Right renal pelvis (tissue), 4 donors: Measurements from ENCODE around the gene WNT9A. TPM values are rescaled to one million over a fixed set of nuclear protein-coding genes. Genes with fewer than 3 reads are reported as not detected.
"Not testable (repeated sequence)": the region's sequence is repeated elsewhere in the genome, so short reads cannot be mapped to it uniquely, and the experiment has no call there.

Source experiments
- DNase-seq, 4 donors: peaks; one replicate each; pipeline ENCODE4 v3.0.0-alpha.2; 2013; ENCODE audit warnings: low read depth in 4 of 4, low spot score in 3 of 4, missing footprints in 1 of 4
- polyA plus RNA-seq, 4 donors: library from polyadenylated mRNA; unstranded; fragments of 120-200 nt; gene quantifications; one replicate each; pipeline ENCODE4 v1.2.1, GENCODE V29; 2013; ENCODE audit not compliant: insufficient read length in 4 of 4

The WNT9A gene
- polyA plus RNA-seq, 4 donors, result 1.0 to 1.7 (median 1.2) TPM

GRCh38 chr1:227889047-227889862, 58.5 kb downstream of the WNT9A start:
- DNase-seq, result no peak

- DNase-seq, result no peak
Observed at GRCh38 chr1:227888404-227889046, 59.2 kb downstream of the WNT9A start.

- DNase-seq, result peak in 1 of 4 donors; percentile 47
Observed at GRCh38 chr1:227887697-227888403, 59.9 kb downstream of the WNT9A start.

GRCh38 chr1:227886993-227887696, 60.6 kb downstream of the WNT9A start:
- DNase-seq, result peak in 1 of 4 donors; percentile 53

- DNase-seq, result no peak
Observed at GRCh38 chr1:227886503-227886961, 61.2 kb downstream of the WNT9A start.

- no peak for DNase-seq
Observed at GRCh38 chr1:227885648-227886502, 61.9 kb downstream of the WNT9A start.

- DNase-seq, result no peak
Observed at GRCh38 chr1:227885135-227885647, 62.5 kb downstream of the WNT9A start.

GRCh38 chr1:227884370-227885134, 63.2 kb downstream of the WNT9A start:
- no peak for DNase-seq

GRCh38 chr1:227883641-227884301, 64.0 kb downstream of the WNT9A start:
- DNase-seq, result no peak

- no peak for DNase-seq
Observed at GRCh38 chr1:227883073-227883520, 64.6 kb downstream of the WNT9A start.

GRCh38 chr1:227880342-227880924, 67.3 kb downstream of the WNT9A start:
- no peak for DNase-seq

GRCh38 chr1:227877810-227878209, 69.9 kb downstream of the WNT9A start:
- not testable (repeated sequence) for DNase-seq

- not testable (repeated sequence) for DNase-seq
Observed at GRCh38 chr1:227871892-227872291, 75.8 kb downstream of the WNT9A start.

- DNase-seq, result no peak
Observed at GRCh38 chr1:227870366-227870765, 77.4 kb downstream of the WNT9A start.

GRCh38 chr1:227869851-227870305, 77.9 kb downstream of the WNT9A start:
- DNase-seq, result no peak

- no peak for DNase-seq
Observed at GRCh38 chr1:227869279-227869842, 78.4 kb downstream of the WNT9A start.
